Measurements from ENCODE around the gene CALHM2. TPM values are rescaled to one million over a fixed set of nuclear protein-coding genes. Genes with fewer than 3 reads are reported as not detected.

CALHM2 gene
- polyA plus RNA-seq, 2 of the 4 experiments (the other 2 are of a cell fraction) = 2.5 to 2.6 TPM

- 53% methylated on average over 1 of the region's 1 CpG for WGBS (ENCODE audit: missing lambda C conversion rate)
- DNase-seq (ENCODE audit: low read depth in 1 of 2, low spot score in 1 of 2) (no peak), ATAC-seq (no peak), FAIRE-seq (no peak)
- H3K9me3 ChIP-seq = no peaks in the 10 kb centered on the region
- H3K27ac ChIP-seq = no peak overlapping the region
- peaks cover 18% of the 10 kb centered on the region; the same call in 2 of the 3 replicates for H3K4me1 ChIP-seq
- POLR2A ChIA-PET = no interaction called here
- no peak overlapping the region for H3K4me2 ChIP-seq
- H3K4me3 ChIP-seq = no peak overlapping the region
- TF ChIP-seq RFX5 (IDR thresholded peaks at IDR 0.05) = no peak
- no peak for TF ChIP-seq FOSB (CRISPR knock-in tag; IDR thresholded peaks at IDR 0.05)
- TF ChIP-seq JUNB (IDR thresholded peaks at IDR 0.05) = no peak
- TF ChIP-seq RAD21 (conservative IDR thresholded peaks at IDR 0.05 in 1 of 2, IDR thresholded peaks at IDR 0.05 in 1 of 2) = no peak
- no peak for TF ChIP-seq MAFK (IDR thresholded peaks at IDR 0.05; ENCODE audit: partially characterized antibody)
- no peak for TF ChIP-seq HDAC2 (IDR thresholded peaks at IDR 0.05)
- no peak for TF ChIP-seq RARB (CRISPR knock-in tag; IDR thresholded peaks at IDR 0.05)
- no peak for TF ChIP-seq HOXB13 (CRISPR knock-in tag; IDR thresholded peaks at IDR 0.05; ENCODE audit: low read depth)
- TF ChIP-seq, protein P1, sequence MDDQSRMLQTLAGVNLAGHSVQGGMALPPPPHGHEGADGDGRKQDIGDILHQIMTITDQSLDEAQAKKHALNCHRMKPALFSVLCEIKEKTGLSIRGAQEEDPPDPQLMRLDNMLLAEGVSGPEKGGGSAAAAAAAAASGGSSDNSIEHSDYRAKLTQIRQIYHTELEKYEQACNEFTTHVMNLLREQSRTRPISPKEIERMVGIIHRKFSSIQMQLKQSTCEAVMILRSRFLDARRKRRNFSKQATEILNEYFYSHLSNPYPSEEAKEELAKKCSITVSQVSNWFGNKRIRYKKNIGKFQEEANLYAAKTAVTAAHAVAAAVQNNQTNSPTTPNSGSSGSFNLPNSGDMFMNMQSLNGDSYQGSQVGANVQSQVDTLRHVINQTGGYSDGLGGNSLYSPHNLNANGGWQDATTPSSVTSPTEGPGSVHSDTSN (IDR thresholded peaks at IDR 0.05) = no peak
- no peak for TF ChIP-seq ELK1 (IDR thresholded peaks at IDR 0.05; ENCODE audit: low read depth, low read length)
- no peak for TF ChIP-seq MAZ (IDR thresholded peaks at IDR 0.05; ENCODE audit: borderline replicate concordance, low read depth, low read length)
- TF ChIP-seq MAX (IDR thresholded peaks at IDR 0.05) = no peak
- TF ChIP-seq KDM1A (IDR thresholded peaks at IDR 0.05; ENCODE audit: low read depth) = no peak
- no peak for TF ChIP-seq ZC3H11A (IDR thresholded peaks at IDR 0.05)
- TF ChIP-seq TP53 (CRISPR knock-in tag; IDR thresholded peaks at IDR 0.05) = no peak
- TF ChIP-seq ZFP36 (IDR thresholded peaks at IDR 0.05; ENCODE audit: borderline replicate concordance, partially characterized antibody) = no peak
- no peak for TF ChIP-seq BHLHE40 (IDR thresholded peaks at IDR 0.05; ENCODE audit: low read depth, low read length)
- no peak for TF ChIP-seq HMGXB4 (CRISPR knock-in tag; IDR thresholded peaks at IDR 0.05; ENCODE audit: borderline replicate concordance)
- TF ChIP-seq EHF (CRISPR knock-in tag; IDR thresholded peaks at IDR 0.05) = no peak
- CTCF ChIA-PET = interaction anchor here (0.6 to 2.5 kb wide), 2 partner anchors 37 to 102 kb away, joined by 3 to 12 read pairs; no protein-coding TSS in a partner anchor
Observed at GRCh38 chr10:103448746-103449145, 3.4 kb downstream of the CALHM2 start.

- ChIA-PET POLR2A (no interaction called here), CTCF (interaction anchor here (0.8 kb wide), 1 partner anchor 152 kb away, joined by 4 read pairs; no protein-coding TSS in a partner anchor)
- peaks cover 18% of the 10 kb centered on the region; the same call in 2 of the 3 replicates for H3K4me1 ChIP-seq
- 94% methylated on average over 22 of the region's 23 CpGs for WGBS (ENCODE audit: missing lambda C conversion rate)
- no peak overlapping the region for H3K4me3 ChIP-seq
- FAIRE-seq (no peak), DNase-seq (ENCODE audit: low read depth in 1 of 2, low spot score in 1 of 2) (no peak), ATAC-seq (no peak)
- no peak for TF ChIP-seq POLR2A (IDR thresholded peaks at IDR 0.05; ENCODE audit: low read length)
- no peak for TF ChIP-seq NFE2L2 (conservative IDR thresholded peaks at IDR 0.05; ENCODE audit: low read length)
- TF ChIP-seq HDAC2 (IDR thresholded peaks at IDR 0.05) = no peak
- no peak for TF ChIP-seq JUNB (IDR thresholded peaks at IDR 0.05)
- TF ChIP-seq KDM5A (IDR thresholded peaks at IDR 0.05) = no peak
- no peak for TF ChIP-seq EP300 (IDR thresholded peaks at IDR 0.05)
- no peak overlapping the region for H3K27ac ChIP-seq
- no peaks in the 10 kb centered on the region for H3K9me3 ChIP-seq
- no peak overlapping the region for H3K4me2 ChIP-seq
Observed at GRCh38 chr10:103447187-103447586, 5.0 kb downstream of the CALHM2 start.
